HepG2 (cell line): ENCODE measurements around the gene PIGO. TPM values are rescaled to one million over a fixed set of nuclear protein-coding genes. Genes with fewer than 3 reads are reported as not detected.

Source experiments
- ARID4A ChIP-seq: sonication (generic); formaldehyde crosslinking; IDR thresholded peaks from 2 replicates; pipeline ENCODE4 v1.5.0; 2020; ENCODE audit warnings: mild to moderate bottlenecking, missing genetic modification reagents, borderline replicate concordance
- ATF1 ChIP-seq: IDR thresholded peaks from 2 replicates; pipeline ENCODE4 v1.6.1; 2016; ENCODE audit warnings: mild to moderate bottlenecking, control low read depth
- ATF5 ChIP-seq: sonication (generic); formaldehyde crosslinking; IDR thresholded peaks from 2 replicates; pipeline ENCODE4 v1.4.0; 2020; ENCODE audit warnings: mild to moderate bottlenecking, low read depth, missing genetic modification reagents
- CCDC6 ChIP-seq: sonication (generic); formaldehyde crosslinking; IDR thresholded peaks from 2 replicates; pipeline ENCODE4 v1.8.1; 2022; ENCODE audit warnings: mild to moderate bottlenecking, missing genetic modification reagents, moderate library complexity
- CREBL2 ChIP-seq: sonication (generic); formaldehyde crosslinking; IDR thresholded peaks from 2 replicates; pipeline ENCODE4 v1.8.1; 2023; ENCODE audit warnings: missing genetic modification reagents, mild to moderate bottlenecking, borderline replicate concordance
- EZH2 ChIP-seq: conservative IDR thresholded peaks from 2 replicates; pipeline ENCODE4 v1.6.1; 2012; ENCODE audit warnings: mild to moderate bottlenecking, low read depth, low read length, moderate library complexity
- IRF9 ChIP-seq: sonication (generic); formaldehyde crosslinking; IDR thresholded peaks from 2 replicates; pipeline ENCODE4 v1.8.0; 2022; ENCODE audit warnings: missing genetic modification reagents, mild to moderate bottlenecking, borderline replicate concordance
- IRX3 ChIP-seq: sonication (generic); formaldehyde crosslinking; IDR thresholded peaks from 2 replicates; pipeline ENCODE4 v1.8.1; 2023; ENCODE audit warnings: mild to moderate bottlenecking, low read depth, missing genetic modification reagents, borderline replicate concordance
- NFKB2 ChIP-seq: sonication (generic); formaldehyde crosslinking; IDR thresholded peaks from 2 replicates; pipeline ENCODE4 v1.4.0; 2020; ENCODE audit warnings: missing genetic modification reagents, borderline replicate concordance
- PHF5A ChIP-seq: IDR thresholded peaks from one replicate; pipeline ENCODE4 v1.6.1; 2018; ENCODE audit warnings: low read depth, missing genetic modification reagents; ENCODE audit not compliant: unreplicated experiment
- ZBTB40 ChIP-seq, 2 experiments: fragments of 450-650 bp in 1 of 2; sonication (generic) in 1 of 2; formaldehyde crosslinking in 1 of 2; IDR thresholded peaks; 2 replicates each; pipeline versions ENCODE4 v1.6.1 to v1.8.0; 2016 to 2022; ENCODE audit warnings: antibody characterized with exemption in 1 of 2, mild to moderate bottlenecking in 1 of 2, missing genetic modification reagents in 1 of 2
- polyA plus RNA-seq, 8 experiments: library from polyadenylated mRNA; depleted of rRNA in 3 of 8; stranded (reverse) in 7 of 8; unstranded in 1 of 8; fragments of >200 nt; fragmentation: Illumina TruSeq in 4 of 8; extraction: Trizol in 4 of 8; gene quantifications; 2 replicates each; pipeline versions ENCODE4 v1.2.1 to v1.2.3, GENCODE V29; 2011 to 2016; ENCODE audit warnings: low read depth in 4 of 8, missing spikeins in 1 of 8, mixed read lengths in 1 of 8; ENCODE audit not compliant: insufficient read depth in 1 of 8
- total RNA-seq, 5 experiments: library from RNA; depleted of rRNA; stranded (reverse); fragments of >200 nt; fragmentation: Illumina TruSeq; extraction: Trizol; gene quantifications; 2 replicates each; pipeline ENCODE4 v1.2.3, GENCODE V29; 2016; ENCODE audit warnings: low read depth in 1 of 5

The PIGO gene
- total and polyA plus RNA-seq, 2 of the 13 experiments (the other 11 are each of a cell fraction or from before 2014, with no cell fraction given), result 20.5 to 26.2 TPM

- no peak for TF ChIP-seq ZBTB40 (IDR thresholded peaks at IDR 0.05)
- peak; percentile 85; the same call in 1 of the 2 replicates for TF ChIP-seq ZBTB40 (CRISPR knock-in tag; IDR thresholded peaks at IDR 0.05)
- TF ChIP-seq EZH2, result no peak
- peak; percentile 38; the same call in 1 of the 2 replicates for TF ChIP-seq IRF9
- TF ChIP-seq NFKB2 (CRISPR knock-in tag), result peak; percentile 84; the same call in 1 of the 2 replicates
- peak; percentile 55; the same call in 1 of the 2 replicates for TF ChIP-seq CREBL2 (CRISPR knock-in tag)
- peak; percentile 97 for TF ChIP-seq ARID4A
- peak; percentile 94 for TF ChIP-seq ATF5 (CRISPR knock-in tag)
- no peak for TF ChIP-seq IRX3
- TF ChIP-seq ATF1 (CRISPR knock-in tag), result peak; percentile 64
- TF ChIP-seq PHF5A (CRISPR knock-in tag), result no peak
- TF ChIP-seq CCDC6 (CRISPR knock-in tag), result peak; percentile 61
These were observed at the start of gene PIGO (continued) for GRCh38 chr9:35096035-35096849.
